HepG2 (cell line): ENCODE results near the gene IGF2BP1. TPM values are rescaled to one million over a fixed set of nuclear protein-coding genes. Genes with fewer than 3 reads are reported as not detected.
A peak's percentile ranks its signal among the peaks of the same experiment; 100 is the strongest.

Experiments
- BCL3 ChIP-seq: sonication (generic); formaldehyde crosslinking; IDR thresholded peaks from 2 replicates; pipeline ENCODE4 v1.5.1; 2020; ENCODE audit warnings: mild to moderate bottlenecking, missing genetic modification reagents, moderate library complexity
- BORCS8-MEF2B ChIP-seq: sonication (generic); formaldehyde crosslinking; IDR thresholded peaks from 2 replicates; pipeline ENCODE4 v1.8.0; 2022; ENCODE audit warnings: mild to moderate bottlenecking, missing genetic modification reagents
- CCDC6 ChIP-seq: sonication (generic); formaldehyde crosslinking; IDR thresholded peaks from 2 replicates; pipeline ENCODE4 v1.8.1; 2022; ENCODE audit warnings: mild to moderate bottlenecking, missing genetic modification reagents, moderate library complexity
- CREBL2 ChIP-seq: sonication (generic); formaldehyde crosslinking; IDR thresholded peaks from 2 replicates; pipeline ENCODE4 v1.8.1; 2023; ENCODE audit warnings: missing genetic modification reagents, mild to moderate bottlenecking, borderline replicate concordance
- ISL2 ChIP-seq: sonication (generic); formaldehyde crosslinking; IDR thresholded peaks from 2 replicates; pipeline ENCODE4 v1.5.0; 2020; ENCODE audit warnings: missing genetic modification reagents
- KMT2A ChIP-seq: sonication (generic); formaldehyde crosslinking; IDR thresholded peaks from 2 replicates; pipeline ENCODE4 v1.4.0; 2020; ENCODE audit warnings: missing genetic modification reagents
- LBX2 ChIP-seq: sonication (generic); formaldehyde crosslinking; IDR thresholded peaks from 2 replicates; pipeline ENCODE4 v1.5.0; 2020; ENCODE audit warnings: missing genetic modification reagents, mild to moderate bottlenecking, borderline replicate concordance
- MATR3 ChIP-seq: sonication (generic); formaldehyde crosslinking; IDR thresholded peaks from 2 replicates; pipeline ENCODE4 v1.4.0; 2020; ENCODE audit warnings: missing genetic modification reagents
- MYC ChIP-seq: sonication (generic); formaldehyde crosslinking; IDR thresholded peaks from 2 replicates; pipeline ENCODE4 v1.9.0; 2021; ENCODE audit warnings: missing genetic modification reagents, borderline replicate concordance
- NFE2L2 ChIP-seq: fragments of 150-350 bp; IDR thresholded peaks from 2 replicates; pipeline ENCODE4 v1.6.1; 2014; ENCODE audit warnings: low read length
- NFIC ChIP-seq: IDR thresholded peaks from 2 replicates; pipeline ENCODE4 v1.6.1; 2012; ENCODE audit warnings: mild to moderate bottlenecking, low read length, inconsistent platforms
- NR2F2 ChIP-seq: IDR thresholded peaks from 2 replicates; pipeline ENCODE4 v1.6.1; 2012; ENCODE audit warnings: low read depth, inconsistent platforms, borderline replicate concordance
- PHB2 ChIP-seq: fragments of 450-650 bp; IDR thresholded peaks from 2 replicates; pipeline ENCODE4 v1.6.1; 2018; ENCODE audit not compliant: partially characterized antibody
- POGZ ChIP-seq: sonication (generic); formaldehyde crosslinking; IDR thresholded peaks from 2 replicates; pipeline ENCODE4 v1.4.0; 2020; ENCODE audit warnings: mild to moderate bottlenecking, missing genetic modification reagents
- PRPF4 ChIP-seq: fragments of 200-400 bp; formaldehyde crosslinking; IDR thresholded peaks from 2 replicates; pipeline ENCODE4 v1.6.1; 2016; ENCODE audit warnings: low read length, low read depth; ENCODE audit not compliant: poor library complexity, severe bottlenecking
- TOE1 ChIP-seq: sonication (generic); formaldehyde crosslinking; IDR thresholded peaks from 2 replicates; pipeline ENCODE4 v1.4.0; 2020; ENCODE audit warnings: mild to moderate bottlenecking, missing genetic modification reagents
- ZBTB49 ChIP-seq: sonication (generic); formaldehyde crosslinking; IDR thresholded peaks from 2 replicates; pipeline ENCODE4 v1.4.0; 2020; ENCODE audit warnings: missing genetic modification reagents, borderline replicate concordance
- ZMYM2 ChIP-seq: sonication (generic); formaldehyde crosslinking; IDR thresholded peaks from 2 replicates; pipeline ENCODE4 v1.8.0; 2022; ENCODE audit warnings: mild to moderate bottlenecking, missing genetic modification reagents
- ZNF256 ChIP-seq: sonication (generic); formaldehyde crosslinking; conservative IDR thresholded peaks from 2 replicates; pipeline ENCODE4 v1.4.0; 2020; ENCODE audit warnings: missing genetic modification reagents
- ZNF460 ChIP-seq: sonication (generic); formaldehyde crosslinking; IDR thresholded peaks from 2 replicates; pipeline ENCODE4 v1.5.1; 2020; ENCODE audit warnings: missing genetic modification reagents, mild to moderate bottlenecking, borderline replicate concordance
- ZNF577 ChIP-seq: sonication (generic); formaldehyde crosslinking; IDR thresholded peaks from 2 replicates; pipeline ENCODE4 v1.4.0; 2020; ENCODE audit warnings: mild to moderate bottlenecking, low read depth, missing genetic modification reagents, borderline replicate concordance
- ZNF598 ChIP-seq: sonication (generic); formaldehyde crosslinking; IDR thresholded peaks from 2 replicates; pipeline ENCODE4 v1.5.1; 2020; ENCODE audit warnings: mild to moderate bottlenecking, missing genetic modification reagents, borderline replicate concordance
- polyA plus RNA-seq, 8 experiments: library from polyadenylated mRNA; depleted of rRNA in 3 of 8; stranded (reverse) in 7 of 8; unstranded in 1 of 8; fragments of >200 nt; fragmentation: Illumina TruSeq in 4 of 8; extraction: Trizol in 4 of 8; gene quantifications; 2 replicates each; pipeline versions ENCODE4 v1.2.1 to v1.2.3, GENCODE V29; 2011 to 2016; ENCODE audit warnings: low read depth in 4 of 8, missing spikeins in 1 of 8, mixed read lengths in 1 of 8; ENCODE audit not compliant: insufficient read depth in 1 of 8
- total RNA-seq, 5 experiments: library from RNA; depleted of rRNA; stranded (reverse); fragments of >200 nt; fragmentation: Illumina TruSeq; extraction: Trizol; gene quantifications; 2 replicates each; pipeline ENCODE4 v1.2.3, GENCODE V29; 2016; ENCODE audit warnings: low read depth in 1 of 5
- TF ChIP-seq, protein P1 (sequence below): IDR thresholded peaks from 2 replicates; pipeline ENCODE4 v1.6.1; 2016; ENCODE audit warnings: low read depth
- TF ChIP-seq, protein P2 (sequence below): fragments of 450-650 bp; IDR thresholded peaks from 2 replicates; pipeline ENCODE4 v1.6.1; 2017

IGF2BP1 gene
- total and polyA plus RNA-seq, 2 of the 13 experiments (the other 11 are each of a cell fraction or from before 2014, with no cell fraction given): 29.7 to 75.1 TPM

DNA sequence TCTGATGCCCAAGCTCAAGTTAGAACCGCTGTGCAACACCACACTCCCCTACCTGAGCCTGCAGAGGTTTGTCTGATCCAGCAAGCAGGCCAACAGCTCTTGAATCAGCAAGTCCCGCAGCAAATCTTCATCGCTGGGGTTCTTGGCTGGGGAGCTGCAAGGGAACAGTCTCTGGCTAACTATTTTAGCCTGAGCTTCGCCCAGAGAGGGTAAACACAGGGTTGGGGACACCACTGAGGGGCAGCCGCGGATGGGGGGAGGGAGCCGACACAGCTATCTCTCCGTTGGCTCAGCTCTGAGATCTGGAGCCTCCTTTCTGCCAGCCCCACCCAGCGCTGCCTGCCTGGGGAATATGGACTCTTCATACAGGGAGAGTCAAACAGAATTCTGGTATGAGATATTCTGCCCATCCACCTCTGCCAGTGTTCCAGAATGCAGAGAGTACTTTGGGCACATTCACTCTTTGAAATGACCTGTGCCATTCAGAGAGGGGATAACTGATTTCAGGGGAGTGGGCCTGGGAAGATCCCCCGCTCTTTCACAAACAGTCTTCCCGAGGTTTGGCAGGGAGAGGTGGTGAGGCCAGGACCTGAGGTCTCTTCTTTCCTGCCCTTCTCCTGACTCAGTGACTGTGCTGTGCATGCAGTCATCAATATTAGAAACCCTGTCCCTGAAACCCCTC is 36.2 kb upstream of the IGF2BP1 start (continued):
- TF ChIP-seq POGZ (CRISPR knock-in tag): peak; percentile 32; the same call in 1 of the 2 replicates
- TF ChIP-seq LBX2: no peak
- TF ChIP-seq, protein P1, sequence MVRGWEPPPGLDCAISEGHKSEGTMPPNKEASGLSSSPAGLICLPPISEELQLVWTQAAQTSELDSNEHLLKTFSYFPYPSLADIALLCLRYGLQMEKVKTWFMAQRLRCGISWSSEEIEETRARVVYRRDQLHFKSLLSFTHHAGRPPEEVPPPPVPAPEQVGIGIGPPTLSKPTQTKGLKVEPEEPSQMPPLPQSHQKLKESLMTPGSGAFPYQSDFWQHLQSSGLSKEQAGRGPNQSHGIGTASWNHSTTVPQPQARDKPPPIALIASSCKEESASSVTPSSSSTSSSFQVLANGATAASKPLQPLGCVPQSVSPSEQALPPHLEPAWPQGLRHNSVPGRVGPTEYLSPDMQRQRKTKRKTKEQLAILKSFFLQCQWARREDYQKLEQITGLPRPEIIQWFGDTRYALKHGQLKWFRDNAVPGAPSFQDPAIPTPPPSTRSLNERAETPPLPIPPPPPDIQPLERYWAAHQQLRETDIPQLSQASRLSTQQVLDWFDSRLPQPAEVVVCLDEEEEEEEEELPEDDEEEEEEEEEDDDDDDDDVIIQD: peak; percentile 52; the same call in 1 of the 2 replicates
- TF ChIP-seq NFIC: no peak
- no peak for TF ChIP-seq TOE1 (CRISPR knock-in tag)
- no peak for TF ChIP-seq ZNF256 (CRISPR knock-in tag)
- TF ChIP-seq ZMYM2 (CRISPR knock-in tag): no peak
- TF ChIP-seq ZNF577 (CRISPR knock-in tag): no peak
- no peak for TF ChIP-seq NR2F2
- TF ChIP-seq ZNF598: no peak
- no peak for TF ChIP-seq KMT2A
- no peak for TF ChIP-seq CREBL2 (CRISPR knock-in tag)
- no peak for TF ChIP-seq BCL3 (CRISPR knock-in tag)
- TF ChIP-seq MYC: no peak
- TF ChIP-seq NFE2L2: no peak
- no peak for TF ChIP-seq PRPF4
- 0 out of 2 replicates have a peak, but pooled peaks have one; percentile 18 for TF ChIP-seq BORCS8-MEF2B
- no peak; the same call in 1 of the 2 replicates for TF ChIP-seq CCDC6
- no peak for TF ChIP-seq PHB2
- TF ChIP-seq MATR3: no peak
- TF ChIP-seq ISL2: no peak
- no peak for TF ChIP-seq ZNF460 (CRISPR knock-in tag)
- TF ChIP-seq, protein P2, sequence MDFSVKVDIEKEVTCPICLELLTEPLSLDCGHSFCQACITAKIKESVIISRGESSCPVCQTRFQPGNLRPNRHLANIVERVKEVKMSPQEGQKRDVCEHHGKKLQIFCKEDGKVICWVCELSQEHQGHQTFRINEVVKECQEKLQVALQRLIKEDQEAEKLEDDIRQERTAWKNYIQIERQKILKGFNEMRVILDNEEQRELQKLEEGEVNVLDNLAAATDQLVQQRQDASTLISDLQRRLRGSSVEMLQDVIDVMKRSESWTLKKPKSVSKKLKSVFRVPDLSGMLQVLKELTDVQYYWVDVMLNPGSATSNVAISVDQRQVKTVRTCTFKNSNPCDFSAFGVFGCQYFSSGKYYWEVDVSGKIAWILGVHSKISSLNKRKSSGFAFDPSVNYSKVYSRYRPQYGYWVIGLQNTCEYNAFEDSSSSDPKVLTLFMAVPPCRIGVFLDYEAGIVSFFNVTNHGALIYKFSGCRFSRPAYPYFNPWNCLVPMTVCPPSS: no peak
- no peak for TF ChIP-seq ZBTB49 (CRISPR knock-in tag)
